Measurements from ENCODE around the gene CTNNBIP1. TPM values are rescaled to one million over a fixed set of nuclear protein-coding genes. Genes with fewer than 3 reads are reported as not detected.

Gene CTNNBIP1
- total RNA-seq, 4 donors from 2014 or later = 24.0 to 30.5 (median 28.5) TPM

DNA sequence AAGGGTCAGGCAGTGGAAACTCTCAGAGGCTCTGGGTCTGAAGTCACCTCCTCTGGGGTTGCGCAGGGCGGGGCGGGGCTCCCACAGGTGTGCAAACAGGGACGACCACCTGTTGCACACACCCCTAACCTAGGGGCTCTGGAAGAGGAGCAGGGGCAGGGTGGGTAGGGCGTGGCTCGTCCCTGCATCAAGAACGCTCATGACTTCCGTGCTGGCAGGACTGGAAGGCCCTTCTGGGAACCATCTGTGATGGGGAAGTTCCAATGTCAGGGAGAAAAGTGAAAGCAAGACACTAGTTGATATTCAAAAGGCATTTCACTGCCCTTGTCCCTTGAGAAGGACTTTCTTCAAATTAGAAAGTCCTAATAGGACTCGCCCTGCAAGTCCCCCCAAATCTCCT, 64.2 kb downstream of the CTNNBIP1 start:
- Histone ChIP-seq H3K36me3 (no peaks in the 10 kb centered on the region), H3K27me3 (no peaks in the 10 kb centered on the region), H3K4me1 (peaks cover 0 to 30% (median 7%) of the 10 kb centered on the region in 4 donors), H3K27ac (peak overlapping the region in 1 of 4 donors; percentile 1), H3K9me3 (no peaks in the 10 kb centered on the region), H3K4me3 (no peak overlapping the region)
- no peak for TF ChIP-seq POLR2A (IDR thresholded peaks at IDR 0.05)
- TF ChIP-seq, protein P1, sequence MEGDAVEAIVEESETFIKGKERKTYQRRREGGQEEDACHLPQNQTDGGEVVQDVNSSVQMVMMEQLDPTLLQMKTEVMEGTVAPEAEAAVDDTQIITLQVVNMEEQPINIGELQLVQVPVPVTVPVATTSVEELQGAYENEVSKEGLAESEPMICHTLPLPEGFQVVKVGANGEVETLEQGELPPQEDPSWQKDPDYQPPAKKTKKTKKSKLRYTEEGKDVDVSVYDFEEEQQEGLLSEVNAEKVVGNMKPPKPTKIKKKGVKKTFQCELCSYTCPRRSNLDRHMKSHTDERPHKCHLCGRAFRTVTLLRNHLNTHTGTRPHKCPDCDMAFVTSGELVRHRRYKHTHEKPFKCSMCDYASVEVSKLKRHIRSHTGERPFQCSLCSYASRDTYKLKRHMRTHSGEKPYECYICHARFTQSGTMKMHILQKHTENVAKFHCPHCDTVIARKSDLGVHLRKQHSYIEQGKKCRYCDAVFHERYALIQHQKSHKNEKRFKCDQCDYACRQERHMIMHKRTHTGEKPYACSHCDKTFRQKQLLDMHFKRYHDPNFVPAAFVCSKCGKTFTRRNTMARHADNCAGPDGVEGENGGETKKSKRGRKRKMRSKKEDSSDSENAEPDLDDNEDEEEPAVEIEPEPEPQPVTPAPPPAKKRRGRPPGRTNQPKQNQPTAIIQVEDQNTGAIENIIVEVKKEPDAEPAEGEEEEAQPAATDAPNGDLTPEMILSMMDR (IDR thresholded peaks at IDR 0.05) = no peak
- DNase-seq = peak in 2 of 3 donors; percentile 56 to 62

DNA sequence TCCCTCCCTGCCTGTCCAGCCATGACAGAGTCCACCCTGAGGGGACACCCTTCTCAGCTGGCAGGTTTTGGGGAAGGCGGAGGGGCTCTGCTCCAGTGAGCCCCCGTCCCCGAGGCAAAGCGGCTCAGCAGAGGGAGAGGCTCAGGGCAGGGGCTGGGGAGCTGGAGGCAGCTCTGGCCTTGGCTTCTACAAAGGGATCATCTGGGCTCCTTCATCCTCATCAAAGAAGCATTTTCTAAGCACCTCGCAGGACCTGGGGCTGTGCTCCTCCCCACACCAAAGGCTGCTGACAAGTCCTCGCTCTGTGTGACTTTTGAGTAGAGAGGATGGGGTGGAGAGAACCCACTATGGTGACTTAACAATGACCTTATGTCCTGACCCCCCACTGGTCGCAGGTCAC, 65.3 kb downstream of the CTNNBIP1 start:
- H3K27me3 ChIP-seq = no peaks in the 10 kb centered on the region
- no peaks in the 10 kb centered on the region for H3K9me3 ChIP-seq
- no peak overlapping the region for H3K27ac ChIP-seq
- no peaks in the 10 kb centered on the region for H3K36me3 ChIP-seq
- TF ChIP-seq POLR2A (IDR thresholded peaks at IDR 0.05) = no peak
- TF ChIP-seq, protein P1 (IDR thresholded peaks at IDR 0.05) = no peak
- no peak overlapping the region for H3K4me3 ChIP-seq
- H3K4me1 ChIP-seq = peaks cover 0 to 30% (median 6%) of the 10 kb centered on the region in 4 donors
- no peak for DNase-seq

DNA sequence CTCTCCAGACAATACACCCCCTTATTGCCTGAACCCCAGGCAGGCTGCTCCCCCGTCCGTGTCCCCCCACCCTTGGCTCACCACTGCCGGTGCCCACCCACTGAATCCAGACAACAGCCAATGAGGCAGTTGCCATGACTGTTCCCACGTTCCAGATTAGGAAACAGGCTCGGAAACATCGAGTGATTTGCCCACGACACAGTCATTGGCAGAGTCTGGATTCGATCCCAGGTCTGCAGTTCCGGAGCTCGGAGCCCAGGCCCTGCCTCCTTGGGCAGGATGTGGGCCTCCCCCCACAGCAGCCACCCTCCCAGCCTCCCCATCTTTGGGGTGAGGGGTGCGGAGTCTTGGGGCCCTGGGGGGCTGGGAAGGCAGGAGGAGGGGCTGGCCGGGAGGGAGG, 66.0 kb downstream of the CTNNBIP1 start:
- H3K27me3 ChIP-seq = no peaks in the 10 kb centered on the region
- DNase-seq = peak in 1 of 3 donors; percentile 44
- TF ChIP-seq, protein P1 (IDR thresholded peaks at IDR 0.05) = no peak
- TF ChIP-seq POLR2A (IDR thresholded peaks at IDR 0.05) = no peak
- H3K4me3 ChIP-seq = no peak overlapping the region
- peaks cover 0 to 30% (median 3%) of the 10 kb centered on the region in 4 donors for H3K4me1 ChIP-seq
- H3K27ac ChIP-seq = peak overlapping the region in 2 of 4 donors; percentile 50 to 87
- H3K36me3 ChIP-seq = no peaks in the 10 kb centered on the region
- no peaks in the 10 kb centered on the region for H3K9me3 ChIP-seq

DNA sequence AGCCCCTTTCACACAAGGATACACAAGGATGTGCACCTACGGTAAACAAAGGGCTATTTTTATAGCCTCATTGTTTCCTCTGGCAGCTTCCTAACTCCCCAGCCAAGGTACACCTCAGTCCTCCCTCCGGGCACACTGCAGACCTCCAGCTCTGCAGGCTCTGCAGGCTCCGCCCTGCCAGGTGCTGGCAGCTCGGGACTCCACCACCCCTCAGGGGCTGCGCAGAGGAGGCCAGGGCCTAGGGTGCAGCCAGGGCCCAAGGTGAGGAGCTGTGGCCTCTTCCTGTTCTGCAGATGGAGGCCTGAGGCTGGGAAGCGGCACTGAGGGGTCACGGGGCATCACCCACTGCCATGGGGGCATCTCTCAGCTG, 66.5 kb downstream of the CTNNBIP1 start:
- H3K9me3 ChIP-seq = no peaks in the 10 kb centered on the region
- peaks cover 0 to 30% (median 3%) of the 10 kb centered on the region in 4 donors for H3K4me1 ChIP-seq
- H3K27ac ChIP-seq = peak overlapping the region in 2 of 4 donors; percentile 76 to 87
- no peaks in the 10 kb centered on the region for H3K36me3 ChIP-seq
- H3K4me3 ChIP-seq = no peak overlapping the region
- H3K27me3 ChIP-seq = no peaks in the 10 kb centered on the region
- TF ChIP-seq, protein P1 (IDR thresholded peaks at IDR 0.05) = no peak
- no peak for TF ChIP-seq POLR2A (IDR thresholded peaks at IDR 0.05)
- peak in 1 of 3 donors; percentile 72 for DNase-seq

DNA sequence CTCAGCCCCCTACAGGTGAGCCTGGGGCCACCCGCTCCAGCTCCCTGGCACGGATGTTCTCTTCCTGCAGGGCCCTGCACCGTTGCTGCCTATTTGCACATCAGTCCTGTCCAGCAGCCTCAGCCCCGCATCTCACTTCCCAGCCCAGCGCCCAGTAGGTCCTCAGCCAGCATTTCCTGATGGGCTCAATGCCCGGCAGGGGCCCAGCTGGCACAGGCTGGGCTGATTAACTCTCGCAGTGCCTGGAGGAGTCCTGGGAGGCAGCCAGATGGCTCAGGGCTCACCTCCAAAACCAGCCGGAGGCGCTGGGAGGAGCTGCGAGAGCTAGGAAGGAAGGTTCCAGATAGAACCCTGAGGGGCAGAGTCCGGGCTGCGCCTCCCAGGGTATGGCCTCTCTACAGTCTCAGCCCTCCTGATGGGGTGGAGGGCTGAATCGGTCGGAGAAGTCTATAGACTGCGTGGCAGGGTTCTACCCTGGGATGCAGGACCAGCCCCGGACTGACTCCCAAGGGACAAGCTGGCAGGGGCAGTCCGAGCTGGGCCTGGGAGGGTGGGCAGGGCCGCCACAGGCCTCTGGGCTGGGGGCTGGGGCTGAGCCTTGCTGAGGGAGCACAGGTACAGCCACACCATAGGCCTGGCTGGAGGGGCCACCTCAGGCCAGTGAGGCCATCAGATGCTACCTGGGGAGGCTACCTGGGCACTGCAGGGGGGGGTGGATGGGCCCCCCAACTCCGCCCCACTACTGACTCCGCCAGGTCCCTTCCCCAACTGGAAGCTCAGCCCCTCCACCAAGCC, 67.1 kb downstream of the CTNNBIP1 start:
- TF ChIP-seq POLR2A (IDR thresholded peaks at IDR 0.05) = peak in 1 of 2 donors; percentile 17
- TF ChIP-seq, protein P1 (IDR thresholded peaks at IDR 0.05) = no peak
- no peaks in the 10 kb centered on the region for H3K9me3 ChIP-seq
- DNase-seq = peak in 2 of 3 donors; percentile 68 to 74
- no peaks in the 10 kb centered on the region for H3K36me3 ChIP-seq
- peak overlapping the region in 3 of 4 donors; percentile 49 to 87 (median 76) for H3K27ac ChIP-seq
- no peak overlapping the region for H3K4me3 ChIP-seq
- peaks cover 0 to 25% (median 3%) of the 10 kb centered on the region in 4 donors for H3K4me1 ChIP-seq
- no peaks in the 10 kb centered on the region for H3K27me3 ChIP-seq
